ENCODE data around the gene SLC7A4.
"Not testable (repeated sequence)": the region's sequence is repeated elsewhere in the genome, so short reads cannot be mapped to it uniquely, and the experiment has no call there.

The SLC7A4 gene

GRCh38 chr22:21076912-21077625 lies 44.7 kb upstream of the SLC7A4 start:
- Histone ChIP-seq H3K4me3 (ENCODE audit: low read depth in 1 of 2, low read length in 1 of 2) (no peak overlapping the region), H3K36me3 (no peaks in the 10 kb centered on the region), H3K9me3 (no peaks in the 10 kb centered on the region), H3K27ac (no peak overlapping the region), H3K4me1 (ENCODE audit: control insufficient read depth in 1 of 2, insufficient read depth in 1 of 2, low read depth in 1 of 2, low read length in 1 of 2) (no peaks in the 10 kb centered on the region), H3K27me3 (no peaks in the 10 kb centered on the region)
- TF ChIP-seq, protein P1, sequence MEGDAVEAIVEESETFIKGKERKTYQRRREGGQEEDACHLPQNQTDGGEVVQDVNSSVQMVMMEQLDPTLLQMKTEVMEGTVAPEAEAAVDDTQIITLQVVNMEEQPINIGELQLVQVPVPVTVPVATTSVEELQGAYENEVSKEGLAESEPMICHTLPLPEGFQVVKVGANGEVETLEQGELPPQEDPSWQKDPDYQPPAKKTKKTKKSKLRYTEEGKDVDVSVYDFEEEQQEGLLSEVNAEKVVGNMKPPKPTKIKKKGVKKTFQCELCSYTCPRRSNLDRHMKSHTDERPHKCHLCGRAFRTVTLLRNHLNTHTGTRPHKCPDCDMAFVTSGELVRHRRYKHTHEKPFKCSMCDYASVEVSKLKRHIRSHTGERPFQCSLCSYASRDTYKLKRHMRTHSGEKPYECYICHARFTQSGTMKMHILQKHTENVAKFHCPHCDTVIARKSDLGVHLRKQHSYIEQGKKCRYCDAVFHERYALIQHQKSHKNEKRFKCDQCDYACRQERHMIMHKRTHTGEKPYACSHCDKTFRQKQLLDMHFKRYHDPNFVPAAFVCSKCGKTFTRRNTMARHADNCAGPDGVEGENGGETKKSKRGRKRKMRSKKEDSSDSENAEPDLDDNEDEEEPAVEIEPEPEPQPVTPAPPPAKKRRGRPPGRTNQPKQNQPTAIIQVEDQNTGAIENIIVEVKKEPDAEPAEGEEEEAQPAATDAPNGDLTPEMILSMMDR (IDR thresholded peaks at IDR 0.05), result no peak

DNA sequence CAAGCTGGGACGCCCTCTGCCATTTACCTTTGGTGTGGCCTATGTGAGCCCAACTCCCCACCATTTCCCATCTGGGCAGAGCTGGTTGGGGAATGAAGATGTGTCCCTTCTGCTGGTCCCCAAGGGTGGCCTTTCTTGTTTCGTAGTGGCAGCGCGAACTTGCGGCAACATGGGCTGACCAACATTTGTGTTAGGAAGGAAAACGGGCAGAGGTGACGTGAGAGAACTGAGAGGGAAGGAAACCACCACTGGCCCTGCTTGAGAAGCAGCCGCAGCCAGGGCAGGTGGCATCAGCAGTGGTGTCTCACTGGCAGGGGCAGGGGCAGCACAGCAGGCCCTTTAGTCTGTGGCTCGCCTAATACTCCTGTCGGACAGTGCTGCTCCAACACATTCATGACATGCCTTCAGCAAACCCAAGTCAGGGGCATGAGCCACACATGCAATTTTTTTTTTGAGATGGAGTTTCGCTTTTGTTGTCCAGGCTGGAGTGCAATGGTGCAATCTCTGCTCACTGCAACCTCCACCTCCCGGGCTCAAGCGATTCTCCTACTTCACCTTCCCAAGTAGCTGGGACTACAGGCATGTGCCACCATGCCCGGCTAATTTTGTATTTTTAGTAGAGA lies 43.3 kb upstream of the SLC7A4 start:
- TF ChIP-seq, protein P1 (IDR thresholded peaks at IDR 0.05), result no peak
- Histone ChIP-seq H3K9me3 (no peaks in the 10 kb centered on the region), H3K27ac (no peak overlapping the region), H3K36me3 (no peaks in the 10 kb centered on the region), H3K4me3 (ENCODE audit: low read depth in 1 of 2, low read length in 1 of 2) (no peak overlapping the region), H3K4me1 (ENCODE audit: control insufficient read depth in 1 of 2, insufficient read depth in 1 of 2, low read depth in 1 of 2, low read length in 1 of 2) (no peaks in the 10 kb centered on the region), H3K27me3 (no peaks in the 10 kb centered on the region)

DNA sequence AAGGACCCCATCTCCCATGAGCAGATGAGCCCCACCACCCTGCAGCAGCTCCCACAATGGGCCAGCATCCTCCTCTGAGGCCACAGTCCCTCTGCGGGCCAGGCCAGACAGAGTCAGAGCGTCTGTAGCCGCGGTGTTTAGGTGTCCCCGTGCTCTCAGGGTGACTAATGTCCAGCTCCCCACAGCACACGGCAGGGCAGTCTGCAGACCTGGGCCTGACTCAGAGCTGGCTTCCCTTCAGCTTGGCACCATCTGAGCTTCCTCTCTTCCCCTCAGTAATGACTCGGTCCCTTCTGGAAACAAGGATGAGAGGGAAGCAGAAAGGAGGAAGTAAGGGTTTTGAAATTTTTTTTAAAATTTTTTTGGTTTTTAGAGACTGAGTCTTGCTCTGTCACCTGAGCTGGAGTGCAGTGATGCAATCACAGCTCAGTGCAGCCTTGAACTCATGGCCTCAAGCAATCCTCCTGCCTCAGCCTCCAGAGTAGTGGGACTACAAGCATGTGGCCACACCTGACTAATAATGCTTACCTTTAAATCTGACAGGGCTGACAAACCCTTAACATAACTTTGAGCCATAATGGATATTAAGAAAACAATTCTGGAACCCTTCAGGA lies 41.8 kb upstream of the SLC7A4 start:
- H3K9me3 ChIP-seq, result no peaks in the 10 kb centered on the region
- no peak overlapping the region for H3K27ac ChIP-seq

DNA sequence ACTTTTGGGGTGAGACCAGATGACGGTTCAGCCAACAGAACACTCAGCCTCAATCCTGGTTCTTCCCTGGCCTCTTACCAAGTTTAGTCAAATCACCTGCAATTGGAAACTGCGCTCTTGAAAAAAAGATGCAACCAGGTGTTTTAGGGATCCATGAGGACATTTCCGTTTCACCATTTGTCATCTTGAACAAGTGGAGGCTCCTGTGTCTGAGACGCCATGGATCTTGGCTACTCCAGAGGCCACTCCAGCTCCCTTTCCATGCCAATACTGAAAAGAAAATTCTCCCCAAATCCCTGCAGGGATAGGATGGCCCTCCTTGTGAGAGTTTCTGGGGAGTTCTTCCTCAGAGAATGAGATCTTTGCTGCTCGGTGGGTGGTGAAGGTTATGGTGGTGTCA lies 41.1 kb upstream of the SLC7A4 start:
- Histone ChIP-seq H3K4me3 (ENCODE audit: low read depth in 1 of 2, low read length in 1 of 2) (no peak overlapping the region), H3K9me3 (no peaks in the 10 kb centered on the region), H3K36me3 (no peaks in the 10 kb centered on the region), H3K4me1 (ENCODE audit: control insufficient read depth in 1 of 2, insufficient read depth in 1 of 2, low read depth in 1 of 2, low read length in 1 of 2) (no peaks in the 10 kb centered on the region), H3K27me3 (no peaks in the 10 kb centered on the region), H3K27ac (no peak overlapping the region)
- TF ChIP-seq, protein P1 (IDR thresholded peaks at IDR 0.05), result no peak

More for the DNA sequence above, 41.8 kb upstream of the SLC7A4 start:
- H3K36me3 ChIP-seq, result no peaks in the 10 kb centered on the region
- TF ChIP-seq, protein P1 (IDR thresholded peaks at IDR 0.05), result no peak
- H3K4me3 ChIP-seq (ENCODE audit: low read depth in 1 of 2, low read length in 1 of 2), result no peak overlapping the region
- H3K4me1 ChIP-seq (ENCODE audit: control insufficient read depth in 1 of 2, insufficient read depth in 1 of 2, low read depth in 1 of 2, low read length in 1 of 2), result no peaks in the 10 kb centered on the region
- H3K27me3 ChIP-seq, result no peaks in the 10 kb centered on the region

- H3K27ac ChIP-seq, result no peak overlapping the region
- no peaks in the 10 kb centered on the region for H3K27me3 ChIP-seq
- no peaks in the 10 kb centered on the region for H3K36me3 ChIP-seq
- TF ChIP-seq, protein P1 (IDR thresholded peaks at IDR 0.05), result no peak
- H3K4me3 ChIP-seq (ENCODE audit: low read depth in 1 of 2, low read length in 1 of 2), result no peak overlapping the region
- no peaks in the 10 kb centered on the region for H3K9me3 ChIP-seq
- no peaks in the 10 kb centered on the region for H3K4me1 ChIP-seq (ENCODE audit: control insufficient read depth in 1 of 2, insufficient read depth in 1 of 2, low read depth in 1 of 2, low read length in 1 of 2)
Observed at GRCh38 chr22:21073023-21073422, 40.7 kb upstream of the SLC7A4 start.

DNA sequence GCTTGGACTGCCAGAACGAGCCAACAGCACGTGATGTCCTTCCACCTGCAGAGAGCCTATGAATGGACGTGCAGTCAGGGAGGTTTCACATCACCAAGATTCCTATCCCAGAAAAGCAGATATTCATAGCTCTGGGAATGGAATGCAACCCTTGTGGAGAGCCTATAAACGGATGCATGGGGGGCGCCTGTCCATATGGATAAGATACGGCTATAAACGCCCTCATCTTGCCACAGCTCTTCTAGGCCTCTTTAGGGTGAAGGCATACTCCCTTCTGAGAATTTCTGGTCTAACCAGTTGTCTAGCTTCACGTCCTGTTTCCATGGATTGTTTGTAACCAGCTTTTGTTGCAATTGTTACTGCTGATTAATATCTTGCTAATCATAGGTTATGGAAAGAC lies 39.4 kb upstream of the SLC7A4 start:
- H3K27ac ChIP-seq; H3K9me3 ChIP-seq; H3K27me3 ChIP-seq; H3K4me3 ChIP-seq (ENCODE audit: low read depth in 1 of 2, low read length in 1 of 2); H3K36me3 ChIP-seq; H3K4me1 ChIP-seq (ENCODE audit: control insufficient read depth in 1 of 2, insufficient read depth in 1 of 2, low read depth in 1 of 2, low read length in 1 of 2): not testable (repeated sequence)
